GM18505 (cell line): ENCODE measurements around the gene SLC19A1.

ENCODE experiments used
- ATAC-seq: cut with Tn5 transposase; IDR thresholded peaks from one replicate; pipeline ENCODE4 v1.9.1; 2021; ENCODE audit not compliant: unreplicated experiment
- POLR2A ChIP-seq: IDR thresholded peaks from 4 replicates; pipeline ENCODE4 v1.6.1; 2011; ENCODE audit warnings: borderline replicate concordance; ENCODE audit not compliant: insufficient read depth, insufficient read length; ENCODE audit errors: extremely low read depth

The SLC19A1 gene

GRCh38 chr21:45542242-45542666 is at the start of gene SLC19A1:
SLC19A1 (minus strand) TSS chr21:45542440; CDS start chr21:45537959, 4,481 bp downstream.
- peak; percentile 57 for ATAC-seq
- peak; percentile 38 for TF ChIP-seq POLR2A

DNA sequence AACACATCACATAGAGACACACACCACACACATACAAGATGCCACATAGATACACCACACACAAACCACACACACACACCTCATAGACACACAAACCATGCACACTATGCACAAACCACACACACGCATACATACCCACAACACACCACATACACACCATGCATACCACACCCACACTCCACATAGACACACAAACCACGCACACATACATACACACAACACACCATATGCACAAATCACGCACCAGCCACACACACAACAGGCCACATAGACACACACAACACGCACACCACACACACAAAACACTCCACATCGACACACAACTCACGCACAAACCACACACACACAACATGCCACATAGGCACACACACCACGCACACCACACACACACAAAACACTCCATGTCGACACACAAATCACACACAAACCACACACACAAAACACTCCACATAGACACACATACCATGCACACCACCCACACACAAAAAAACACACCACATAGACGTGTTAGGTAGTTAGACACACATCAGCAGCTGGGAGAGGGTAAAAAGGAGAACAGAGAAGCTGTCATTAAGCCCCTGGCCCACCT is 49.5 kb upstream of the SLC19A1 start:
- TF ChIP-seq POLR2A = no peak
- ATAC-seq = no peak

GRCh38 chr21:45590726-45591618 is 48.7 kb upstream of the SLC19A1 start:
- no peak for TF ChIP-seq POLR2A
- no peak for ATAC-seq

- ATAC-seq = no peak
- TF ChIP-seq POLR2A = no peak
These were observed 48.0 kb upstream of the SLC19A1 start for GRCh38 chr21:45590246-45590725.

DNA sequence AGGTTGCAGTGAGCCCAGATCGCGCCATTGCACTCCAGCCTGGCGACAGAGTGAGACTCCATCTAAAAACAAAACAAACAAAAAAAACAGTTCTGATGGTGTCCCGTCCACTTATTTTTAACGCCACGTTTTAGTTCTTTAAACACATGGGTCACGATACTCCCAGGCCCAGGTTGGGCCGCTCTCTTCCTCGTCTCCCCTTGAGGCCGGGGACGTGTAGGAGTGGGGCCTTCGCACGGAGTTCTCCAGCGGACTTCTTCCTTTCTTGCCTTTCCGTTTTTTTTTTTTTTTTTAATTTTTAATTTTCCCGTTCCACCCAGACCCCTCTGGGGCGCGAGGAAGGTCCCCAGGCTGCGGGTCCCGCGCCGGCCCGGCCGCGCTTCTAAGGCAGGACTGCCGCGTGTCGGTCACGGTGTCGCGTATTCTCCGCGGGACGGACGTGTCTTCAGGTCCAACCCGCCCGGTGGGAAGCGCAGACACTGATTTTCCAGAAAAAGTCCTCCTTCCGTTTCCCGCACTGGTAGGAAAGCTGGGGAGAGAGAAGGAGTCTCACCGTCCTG is 47.5 kb upstream of the SLC19A1 start:
- TF ChIP-seq POLR2A = no peak
- no peak for ATAC-seq

GRCh38 chr21:45588871-45589491 is 46.7 kb upstream of the SLC19A1 start:
- ATAC-seq = no peak

DNA sequence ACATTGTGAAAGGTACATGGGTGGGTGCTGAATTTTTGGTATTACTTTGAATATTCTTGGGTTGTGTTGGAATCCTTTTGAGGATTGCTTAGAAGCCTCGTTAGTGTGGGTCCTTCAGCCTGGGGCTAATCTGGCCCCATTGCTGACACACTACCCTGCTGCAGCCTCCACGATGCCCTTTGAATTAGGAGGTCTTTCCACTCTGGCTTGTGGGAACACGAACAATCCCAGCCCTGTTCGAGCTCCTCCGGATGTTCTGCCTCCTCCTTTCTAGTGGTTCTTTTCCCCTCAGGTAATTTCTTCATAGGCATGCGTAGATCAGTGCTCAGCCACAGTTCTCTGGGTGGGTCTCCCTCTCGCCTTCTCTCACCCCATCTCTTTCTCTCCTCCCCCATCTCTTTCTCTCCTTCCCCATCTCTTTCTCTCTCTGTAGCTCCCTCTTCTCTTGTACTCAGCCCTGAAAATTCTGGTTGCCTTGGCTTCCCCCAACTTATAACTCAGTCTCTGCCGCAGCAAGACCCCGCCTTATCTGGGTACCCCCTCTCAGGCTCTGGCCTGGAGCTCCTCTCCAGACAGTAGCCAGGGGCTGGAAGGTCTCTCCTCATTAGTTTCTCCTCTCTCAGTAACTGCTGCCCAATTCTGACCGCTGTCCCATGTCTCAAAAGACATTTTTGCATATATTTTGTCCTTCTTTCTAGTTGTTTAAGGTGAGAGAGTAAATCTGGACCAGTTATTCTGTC is 46.0 kb upstream of the SLC19A1 start:
- no peak for ATAC-seq
- TF ChIP-seq POLR2A = no peak

More at GRCh38 chr21:45588871-45589491, 46.7 kb upstream of the SLC19A1 start:
- TF ChIP-seq POLR2A = no peak

DNA sequence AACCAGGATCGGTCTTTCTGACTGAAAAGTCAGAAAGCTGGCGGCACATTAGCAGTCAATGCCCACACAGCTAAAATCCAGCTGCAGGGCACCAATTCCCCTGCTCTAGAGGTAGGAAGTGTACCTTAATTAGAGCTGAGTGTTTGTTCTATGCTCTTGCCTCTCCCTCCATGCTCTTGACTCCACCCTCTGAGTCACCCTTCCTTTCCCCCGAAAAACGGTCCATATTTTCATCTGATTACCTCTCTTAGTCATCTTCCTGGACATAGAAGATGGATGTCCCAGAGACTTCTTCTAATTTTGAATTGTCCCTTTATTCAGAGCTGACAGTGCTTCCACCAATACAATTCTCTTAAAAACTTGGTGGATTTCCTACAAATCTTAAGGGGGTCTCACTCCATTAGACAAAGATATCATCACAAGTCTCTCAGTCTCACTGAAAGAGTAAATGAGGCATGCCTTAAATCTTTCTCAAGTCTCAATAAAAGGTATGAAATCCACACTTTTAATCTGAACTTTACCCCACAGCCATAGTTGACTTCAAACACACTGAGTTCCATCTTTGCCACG is 44.1 kb upstream of the SLC19A1 start:
- no peak for TF ChIP-seq POLR2A
- no peak for ATAC-seq

GRCh38 chr21:45584786-45585185 is 42.5 kb upstream of the SLC19A1 start:
- TF ChIP-seq POLR2A = no peak
- ATAC-seq = no peak

DNA sequence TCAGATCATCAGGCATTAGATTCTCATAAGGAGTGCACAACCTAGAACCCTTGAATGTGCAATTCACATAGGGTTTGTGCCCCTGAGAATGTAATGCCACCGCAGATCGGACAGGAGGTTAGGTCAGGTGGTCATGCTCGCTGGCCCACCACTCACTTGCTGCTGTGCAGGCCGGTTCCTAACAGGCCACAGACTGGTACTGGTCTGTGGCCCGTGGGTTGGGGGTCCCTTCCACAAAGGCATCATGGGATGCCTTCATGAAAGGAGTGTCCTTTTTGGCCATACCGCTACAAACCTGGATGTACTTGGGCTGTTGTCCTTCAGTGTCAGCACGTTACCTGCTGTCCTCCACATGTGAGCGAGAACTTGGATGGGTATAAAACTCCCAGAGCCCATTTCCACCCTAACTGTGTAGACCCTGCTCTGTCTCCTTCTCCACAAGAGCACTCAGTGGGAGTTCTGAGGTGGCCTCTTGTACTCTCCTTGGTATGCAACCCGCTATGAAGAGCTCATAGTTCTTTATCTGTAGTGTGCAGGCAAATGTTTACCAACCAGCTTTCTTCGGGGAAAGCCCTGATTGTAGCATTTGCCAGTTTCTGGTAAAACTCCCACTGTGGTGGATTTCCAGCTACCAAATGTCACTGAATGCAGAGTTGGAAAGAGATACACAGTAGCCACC is 41.7 kb upstream of the SLC19A1 start:
- TF ChIP-seq POLR2A = no peak
- ATAC-seq = no peak

DNA sequence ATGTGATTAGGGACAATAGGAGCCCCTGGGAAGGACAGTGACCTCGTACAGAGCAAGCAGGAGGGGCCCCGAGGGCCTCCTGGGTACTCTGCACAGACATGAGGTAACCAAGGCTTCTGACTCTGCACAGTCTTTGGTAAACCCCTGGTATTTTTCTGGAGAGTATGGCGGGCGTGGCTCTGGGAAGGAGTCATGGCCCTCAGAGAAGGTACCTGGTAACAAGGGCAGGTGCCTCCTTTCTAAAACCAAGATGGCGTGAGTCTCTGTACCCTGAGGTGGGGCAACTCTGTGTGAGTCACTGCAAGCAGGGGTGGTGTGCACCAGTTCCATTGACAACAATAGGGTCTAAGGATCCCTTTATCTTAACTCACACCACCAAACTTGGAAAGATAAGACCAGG is 39.9 kb upstream of the SLC19A1 start:
- ATAC-seq = no peak
- TF ChIP-seq POLR2A = no peak

GRCh38 chr21:45581322-45581712 is 39.1 kb upstream of the SLC19A1 start:
- no peak for ATAC-seq
- no peak for TF ChIP-seq POLR2A

- no peak for TF ChIP-seq POLR2A
- no peak for ATAC-seq
These were observed 38.5 kb upstream of the SLC19A1 start for GRCh38 chr21:45580576-45581321.
